Tongue (tissue), 2 donors: ENCODE data around the gene PPP1CC. TPM values are rescaled to one million over a fixed set of nuclear protein-coding genes. Genes with fewer than 3 reads are reported as not detected.
"Not testable (repeated sequence)": the region's sequence is repeated elsewhere in the genome, so short reads cannot be mapped to it uniquely, and the experiment has no call there.

ENCODE experiments used
- DNase-seq: peaks from one replicate; pipeline ENCODE4 v3.0.0-alpha.2; 2015
- total RNA-seq: library from RNA; depleted of rRNA; stranded (reverse); fragments of >200 nt; gene quantifications from one replicate; pipeline ENCODE4 v1.2.3, GENCODE V29; 2014

The PPP1CC gene
- total RNA-seq, 1 donor from 2014 or later = 140 TPM

DNA sequence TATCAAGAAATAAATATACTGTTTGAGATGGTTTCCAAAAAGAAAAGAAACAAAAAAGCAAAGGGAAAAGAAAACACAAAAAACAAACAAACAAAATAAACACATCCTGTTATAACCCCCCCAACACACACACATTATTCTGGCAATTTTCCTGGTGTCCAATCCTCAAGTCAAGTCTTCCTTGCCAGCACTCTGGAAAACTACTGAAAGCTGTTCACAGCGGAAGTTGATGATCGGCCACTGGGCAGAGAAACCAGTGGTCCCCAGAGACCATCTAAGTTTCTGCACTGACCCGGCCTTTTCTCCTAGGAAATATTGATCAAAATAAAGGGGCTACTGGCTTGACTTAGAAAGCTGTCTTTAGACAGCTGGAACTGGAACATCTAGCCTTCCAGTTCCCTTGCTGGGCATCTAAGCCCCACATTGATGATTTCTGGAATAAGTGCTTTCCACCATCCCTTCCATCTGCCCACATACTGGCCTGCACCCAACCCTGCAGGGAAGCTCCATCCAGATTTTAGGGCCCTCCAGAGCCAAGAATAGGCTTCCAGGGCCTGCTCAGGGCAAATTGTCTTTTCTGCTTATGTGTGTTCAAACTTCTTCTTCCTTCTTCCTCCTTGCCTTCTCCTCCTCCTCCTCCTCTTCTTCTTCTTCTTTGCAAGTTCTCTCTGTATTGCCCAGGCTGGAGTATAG, 11.6 kb upstream of the PPP1CC start:
- no peak for DNase-seq

- no peak for DNase-seq
Observed at GRCh38 chr12:110750784-110751461, 8.2 kb upstream of the PPP1CC start.

DNA sequence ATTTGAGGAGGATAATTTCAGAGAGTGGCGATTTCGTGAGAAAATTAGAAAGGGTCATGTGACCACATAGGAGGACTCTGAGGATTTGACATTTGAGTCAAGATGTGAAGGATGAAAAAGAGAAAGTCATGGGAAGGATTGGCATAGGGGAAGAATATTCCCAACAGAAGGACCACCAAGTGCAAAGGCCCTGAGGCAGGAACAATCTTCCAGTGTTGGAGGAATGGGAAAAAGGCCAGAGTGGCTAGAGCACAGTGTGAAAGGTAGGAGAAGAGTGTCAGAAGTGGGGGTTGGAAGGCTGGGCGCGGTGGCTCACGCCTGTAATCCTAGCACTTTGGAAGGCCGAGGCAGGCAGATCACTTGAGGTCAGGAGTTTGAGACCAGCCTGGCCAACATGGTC, 3.9 kb upstream of the PPP1CC start:
- DNase-seq = no peak

GRCh38 chr12:110745542-110746284, 3.0 kb upstream of the PPP1CC start:
- peak; percentile 32 for DNase-seq

DNA sequence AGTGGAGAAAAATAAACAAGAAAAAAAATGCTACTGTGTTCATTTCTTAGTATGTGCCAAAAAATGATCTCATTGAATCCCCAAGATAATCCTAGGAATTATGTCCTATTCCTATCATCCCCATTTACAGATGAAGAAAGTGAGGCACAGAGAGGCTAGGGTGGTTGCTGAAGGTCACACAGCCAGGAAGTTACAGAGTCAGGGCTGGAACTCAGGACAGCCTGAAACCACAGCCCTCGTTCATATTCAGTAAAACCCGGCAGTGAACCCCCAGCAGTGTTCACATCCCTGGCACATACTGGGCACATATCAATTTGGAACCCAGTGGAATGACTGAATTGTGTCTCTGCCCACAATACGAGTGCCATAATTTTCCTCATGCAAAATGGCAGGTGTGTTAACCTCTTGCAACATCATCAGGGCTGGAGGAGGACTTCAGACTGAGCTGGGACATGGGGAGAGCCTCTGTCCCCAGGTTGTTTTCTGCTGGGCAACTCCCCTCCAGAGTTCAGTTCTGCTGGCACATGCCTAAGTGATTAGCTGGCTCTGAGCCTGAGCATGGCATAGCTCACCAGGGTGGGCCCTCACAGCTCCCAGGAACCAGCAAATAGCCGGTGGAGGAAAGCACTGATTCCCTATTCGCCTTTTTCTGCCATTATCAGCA, 2.0 kb upstream of the PPP1CC start:
- peak; percentile 33 for DNase-seq

- peak; percentile 34 for DNase-seq
Observed at GRCh38 chr12:110744151-110744571, 1.5 kb upstream of the PPP1CC start.

DNA sequence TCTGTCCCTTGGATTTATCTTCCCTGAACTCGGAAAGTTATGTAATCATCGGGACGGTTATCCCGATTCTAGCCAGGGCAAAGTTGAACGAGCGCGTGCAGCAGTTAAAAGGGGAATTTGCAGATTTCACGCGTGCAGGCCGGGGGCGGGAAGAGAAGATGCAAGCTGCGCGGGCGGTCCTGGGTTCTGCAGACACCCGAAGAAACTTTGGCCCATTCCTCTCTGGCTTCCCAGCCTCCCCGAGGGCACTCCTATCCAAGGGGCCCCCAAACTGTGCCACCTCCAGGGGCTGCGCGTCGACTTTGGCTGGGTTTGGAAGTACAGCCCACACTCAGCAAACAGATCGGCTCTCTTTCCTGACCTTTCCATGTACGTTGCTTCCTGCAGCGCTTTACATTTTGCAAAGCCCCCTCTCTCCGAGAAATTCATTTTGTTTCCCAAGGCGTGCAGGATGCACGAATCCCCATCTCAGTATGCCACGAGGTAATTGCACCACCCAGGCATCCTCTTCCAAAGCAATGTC, 941 bp upstream of the PPP1CC start:
- peak; percentile 62 for DNase-seq

DNA sequence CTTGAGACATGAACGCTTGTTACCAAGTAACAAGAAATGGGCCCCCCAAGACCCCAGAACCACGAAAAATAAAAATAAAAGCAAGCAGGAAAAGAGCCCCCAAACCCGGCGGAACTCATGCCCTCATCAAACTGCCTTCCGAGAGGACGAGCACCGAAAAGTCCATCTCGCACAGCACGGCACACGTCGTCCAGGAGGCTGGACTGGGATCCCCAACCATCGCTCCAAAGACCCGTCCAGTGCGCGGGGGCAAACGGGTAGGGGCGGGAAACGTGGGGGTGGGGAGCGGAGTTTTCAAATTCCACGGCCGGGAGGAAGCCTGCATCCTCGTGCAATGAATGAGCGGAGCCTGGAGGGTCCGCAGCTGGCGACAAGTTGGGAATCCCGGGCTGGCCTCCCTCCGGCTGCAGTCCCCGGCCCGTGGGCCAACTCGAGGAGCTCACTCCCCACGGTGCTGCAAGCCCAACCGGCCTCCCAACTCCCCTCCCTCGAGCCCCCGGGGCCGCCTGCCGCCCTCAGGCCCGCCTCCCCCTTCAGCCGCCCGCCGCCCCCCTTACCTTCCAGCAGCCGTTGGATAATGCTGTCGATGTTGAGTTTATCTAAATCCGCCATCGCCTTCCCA, 484 bp downstream of the PPP1CC start:
- DNase-seq = peak; percentile 77

- peak; percentile 50 for DNase-seq
Observed at GRCh38 chr12:110741341-110742095, 1.2 kb downstream of the PPP1CC start.

DNA sequence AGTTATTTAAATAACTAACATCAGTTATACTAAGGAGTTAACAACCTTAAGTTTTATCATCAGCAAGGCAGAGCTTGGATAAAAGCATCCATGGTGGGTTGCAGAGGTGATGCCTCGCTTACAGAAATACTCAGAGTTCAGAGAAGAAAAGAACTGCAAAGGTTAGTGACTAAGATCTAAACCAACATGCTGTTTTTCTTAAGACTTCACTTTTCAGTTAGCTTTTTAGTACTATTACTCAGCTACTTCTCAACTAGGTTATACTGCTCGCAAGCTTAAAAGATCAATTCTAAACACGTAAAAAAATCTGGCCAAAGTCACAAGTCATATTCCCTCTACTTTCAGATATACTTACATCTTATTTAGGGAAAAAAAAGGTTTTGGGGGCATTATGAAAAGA, 2.8 kb downstream of the PPP1CC start:
- no peak for DNase-seq

DNA sequence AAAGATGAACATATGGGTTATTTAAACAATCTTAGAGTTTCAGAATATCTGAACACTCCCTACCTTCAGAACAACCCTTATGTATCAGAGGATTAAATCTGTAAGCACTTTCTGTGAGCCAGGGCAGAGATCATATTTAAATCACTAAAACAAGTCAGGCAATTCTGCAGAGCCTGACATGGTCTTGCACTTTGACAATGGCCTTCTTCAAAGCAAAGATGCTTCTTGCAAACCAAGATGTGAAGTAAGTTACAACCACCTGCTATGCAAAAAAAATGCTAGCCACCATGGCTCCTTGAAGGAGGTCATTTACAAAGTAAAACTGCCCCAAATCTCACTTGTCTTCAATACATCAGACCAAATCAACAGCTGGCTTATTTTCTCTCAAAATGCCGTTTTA, 3.2 kb downstream of the PPP1CC start:
- no peak for DNase-seq

DNA sequence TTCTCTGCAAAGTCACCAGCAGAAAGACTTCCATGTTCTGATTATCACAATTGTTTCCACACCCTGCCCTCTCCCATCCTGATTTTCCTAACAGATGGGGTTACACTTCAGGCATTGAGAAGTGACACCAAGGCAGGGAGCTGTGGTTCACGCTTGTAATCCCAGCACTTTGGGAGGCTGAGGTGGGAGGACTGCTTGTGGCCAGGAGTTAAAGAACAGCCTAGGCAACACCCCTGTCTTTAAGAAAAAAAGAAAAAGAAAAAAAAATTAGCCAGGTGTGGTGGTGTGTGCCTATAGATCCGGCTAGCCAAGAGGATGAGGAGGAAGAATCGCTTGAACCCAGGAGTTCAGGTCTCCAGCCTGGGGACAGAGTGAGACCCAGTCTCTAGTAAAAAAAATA, 5.2 kb downstream of the PPP1CC start:
- no peak for DNase-seq

DNA sequence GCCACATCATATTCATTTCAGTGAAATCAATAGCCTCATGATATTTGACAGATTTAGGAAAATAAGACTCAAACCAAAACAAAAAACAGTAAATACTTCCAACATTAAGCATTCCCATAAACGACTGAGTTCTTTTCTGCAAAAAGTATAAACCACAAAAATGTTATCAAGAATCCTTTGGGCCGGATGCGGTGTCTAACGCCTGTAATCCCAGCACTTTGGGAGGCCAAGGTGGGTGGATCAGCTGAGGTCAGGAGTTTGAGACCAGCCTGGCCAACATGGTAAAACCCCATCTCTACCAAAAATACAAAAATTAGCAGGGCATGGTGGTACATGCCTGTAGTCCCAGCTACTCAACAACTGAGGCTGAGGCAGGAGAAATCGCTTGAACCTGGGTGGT, 5.7 kb downstream of the PPP1CC start:
- DNase-seq = not testable (repeated sequence)

GRCh38 chr12:110733900-110734299, 8.8 kb downstream of the PPP1CC start:
- no peak for DNase-seq

DNA sequence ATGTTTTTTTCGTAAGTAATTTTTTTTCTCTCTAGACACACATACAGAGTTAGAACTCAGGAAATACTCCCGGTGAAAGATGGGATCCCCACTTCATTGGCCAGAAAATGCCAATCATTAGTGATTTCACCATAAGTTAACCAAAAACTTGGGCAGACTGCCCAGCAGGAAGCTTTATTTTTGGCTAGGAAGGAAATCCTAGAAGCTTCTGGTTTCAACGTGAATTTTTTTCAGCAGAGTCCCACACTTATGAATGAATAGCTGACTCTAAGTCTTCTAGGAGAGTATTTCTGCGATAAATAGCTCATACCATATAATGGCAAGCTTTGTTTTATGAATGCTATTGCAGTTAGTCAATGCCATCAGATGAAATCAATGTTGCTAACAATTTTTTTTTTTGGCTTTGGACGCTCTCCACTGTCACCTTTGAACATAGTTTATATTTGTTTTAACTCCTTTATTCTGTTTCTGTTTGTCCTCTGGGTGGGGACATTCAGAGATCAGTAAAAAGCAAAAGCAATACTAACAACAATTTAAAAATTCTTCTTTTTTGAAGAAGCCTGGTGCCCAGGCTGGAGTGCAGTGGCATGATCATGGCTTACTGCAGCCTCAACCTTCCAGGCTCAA, 9.5 kb downstream of the PPP1CC start:
- no peak for DNase-seq

GRCh38 chr12:110732572-110732971, 10.1 kb downstream of the PPP1CC start:
- DNase-seq = no peak

DNA sequence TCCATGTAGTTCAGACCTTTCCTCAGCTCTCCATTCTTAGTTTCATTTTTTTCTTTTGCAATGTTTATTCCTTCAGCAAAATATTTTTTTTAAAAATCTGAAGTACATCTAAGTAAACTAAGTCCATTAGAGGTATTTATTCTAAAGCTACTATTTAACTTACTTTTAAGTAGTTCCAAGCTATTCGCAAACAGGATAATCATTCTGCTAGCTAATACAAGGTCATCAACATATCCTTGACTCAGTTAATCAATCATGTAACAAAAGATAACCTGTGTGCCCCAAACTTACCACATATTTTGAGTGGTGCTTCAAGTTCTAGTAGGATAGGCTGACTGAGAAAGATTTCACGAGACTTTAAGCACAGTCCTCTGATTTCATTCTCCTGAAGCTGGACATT, 11.2 kb downstream of the PPP1CC start:
- no peak for DNase-seq

DNA sequence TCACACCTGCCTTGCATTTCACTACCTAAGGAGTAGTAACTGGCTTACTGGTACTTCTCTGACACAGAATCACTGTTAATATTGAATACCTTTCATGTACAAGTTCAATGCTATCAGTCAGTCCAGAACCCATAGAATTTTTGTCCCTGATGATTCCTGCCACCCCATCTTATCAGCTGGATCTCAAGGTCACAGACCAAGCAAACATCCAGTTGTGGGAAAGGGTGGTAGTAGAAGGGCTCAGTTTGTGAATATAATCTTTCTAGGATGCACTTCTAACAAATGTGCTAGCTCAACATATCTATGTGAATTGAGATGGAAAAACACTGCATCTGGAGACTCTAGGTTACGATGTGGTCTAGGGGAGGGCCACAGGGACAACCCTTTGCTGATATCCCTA, 14.1 kb downstream of the PPP1CC start:
- no peak for DNase-seq

DNA sequence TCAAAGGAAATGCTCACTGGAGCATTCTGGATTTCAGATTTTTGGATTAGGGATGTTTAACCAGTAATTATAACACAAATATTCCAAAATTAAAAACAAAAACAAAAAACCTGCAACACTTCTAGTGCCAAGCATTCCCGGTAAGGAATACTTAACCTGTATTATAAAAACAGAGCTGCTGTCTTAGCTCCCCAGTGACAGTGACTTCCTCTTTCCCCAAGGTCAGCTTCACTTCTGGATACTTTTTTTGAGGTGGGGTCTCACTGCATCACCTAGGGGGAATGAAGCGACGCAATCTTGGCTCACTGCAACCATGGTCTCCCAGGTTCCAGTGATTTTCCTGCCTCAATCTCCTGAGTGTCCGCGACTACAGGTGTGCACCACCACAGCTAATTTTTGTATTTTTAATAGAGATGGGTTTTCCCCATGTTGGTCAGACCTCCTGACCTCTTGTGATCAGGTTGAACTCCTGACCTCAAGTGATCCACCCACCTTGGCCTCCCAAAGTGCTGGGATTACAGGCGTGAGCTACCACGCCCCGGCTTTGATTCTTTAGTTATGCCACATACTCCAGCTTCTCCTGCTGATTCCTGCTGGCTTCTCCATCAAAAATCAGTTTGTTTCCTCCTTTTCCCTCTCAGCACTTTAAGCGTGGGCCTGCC, 15.9 kb downstream of the PPP1CC start:
- no peak for DNase-seq

DNA sequence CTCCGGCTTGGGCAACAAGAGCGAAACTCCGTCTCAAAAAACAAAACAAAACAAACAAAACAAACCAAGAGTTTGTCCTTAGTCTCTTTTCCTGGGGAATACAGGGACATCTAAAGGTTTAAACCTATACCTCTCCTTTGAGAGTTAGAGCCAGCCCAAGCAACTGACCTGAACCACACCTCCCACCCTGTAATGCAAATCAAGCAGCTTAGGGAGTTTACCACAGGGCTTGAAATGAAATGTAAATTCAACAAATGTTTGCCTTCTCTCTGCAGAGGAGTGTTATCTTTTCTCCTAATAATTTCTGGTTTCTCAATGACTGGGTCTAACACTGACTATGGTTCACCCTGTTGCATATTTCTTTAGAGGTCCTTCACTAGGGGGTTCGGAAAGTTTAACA, 16.7 kb downstream of the PPP1CC start:
- no peak for DNase-seq
